HCT116 (cell line): ENCODE measurements around the gene SNRPA1. TPM values are rescaled to one million over a fixed set of nuclear protein-coding genes. Genes with fewer than 3 reads are reported as not detected.

Source experiments
- ATAC-seq: fragments of 200-7000 bp; cut with Tn5 transposase; 2 replicates; pipeline ENCODE4 v1.9.1; 2020; ENCODE audit warnings: mild to moderate bottlenecking, moderate library complexity
- BruUV-seq: library from RNA; stranded (reverse); fragments of 400-500 nt; replicated peaks from 2 replicates; lab custom pipeline; 2021; lab: Mats Ljungman, UMichigan
- CTCF ChIA-PET: fragments of 300-600 bp; sonication (Branson Sonifier 250); formaldehyde crosslinking; loops from one replicate; lab custom pipeline; 2021; ENCODE audit warnings: antibody characterized with exemption; lab: Charles Lee
- POLR2A ChIA-PET: fragments of 300-600, 350-600 bp; sonication (Branson Sonifier 250); formaldehyde crosslinking; loops from one replicate; lab custom pipeline; 2021; ENCODE audit warnings: antibody characterized with exemption; lab: Charles Lee
- RAD21 ChIA-PET, 2 experiments: fragments of 300-600 bp; sonication (Branson Sonifier 250); formaldehyde crosslinking; loops; one replicate each; lab custom pipeline; 2023; ENCODE audit warnings: low total read pairs in 2 of 2; ENCODE audit not compliant: uncharacterized antibody in 2 of 2, unreplicated experiment in 2 of 2, low non-redundant PET in 1 of 2; lab: Charles Lee
- DNase-seq: peaks from one replicate; pipeline ENCODE4 v3.0.0-alpha.2; 2010; ENCODE audit warnings: low read depth, low spot score
- H2AFZ ChIP-seq: fragments of 200-600 bp; shearing (Covaris generic), sonication (generic); 2 replicates; pipeline ENCODE4 v1.6.1; 2017; ENCODE audit warnings: low read depth, mixed run types, mixed read lengths, antibody characterized with exemption, low read length; ENCODE audit not compliant: poor library complexity, severe bottlenecking
- H3K27ac ChIP-seq: 2 replicates; pipeline ENCODE4 v1.5.1; 2012; ENCODE audit warnings: low read depth, low read length
- H3K27me3 ChIP-seq: fragments of 200-600 bp; sonication (generic); 2 replicates; pipeline ENCODE4 v1.6.1; 2016; ENCODE audit warnings: mixed run types, low read length, mixed read lengths; ENCODE audit not compliant: insufficient read depth
- H3K36me3 ChIP-seq, 2 experiments: fragments of 200-500 bp in 1 of 2; fragments of 200-600 bp in 1 of 2; sonication (Bioruptor generic) in 1 of 2; sonication (generic) in 1 of 2; 2 replicates each; pipeline versions ENCODE4 v1.5.1 to v1.6.1; 2014 to 2016; ENCODE audit warnings: low read length in 2 of 2, inconsistent platforms in 1 of 2, mixed read lengths in 1 of 2, mixed run types in 1 of 2; ENCODE audit not compliant: insufficient read depth in 2 of 2, control insufficient read depth in 1 of 2
- H3K4me1 ChIP-seq, 2 experiments: fragments of 200-600 bp in 1 of 2; sonication (generic) in 1 of 2; 2 replicates each; pipeline versions ENCODE4 v1.5.1 to v1.6.1; 2012 to 2017; ENCODE audit warnings: low read length in 2 of 2, inconsistent platforms in 1 of 2, mild to moderate bottlenecking in 1 of 2, mixed read lengths in 1 of 2, mixed run types in 1 of 2, moderate library complexity in 1 of 2; ENCODE audit not compliant: insufficient read depth in 2 of 2, control insufficient read depth in 1 of 2
- H3K4me2 ChIP-seq: fragments of 200-600 bp; sonication (generic); 2 replicates; pipeline ENCODE4 v1.6.1; 2017; ENCODE audit warnings: mixed run types, low read length, mixed read lengths
- H3K4me3 ChIP-seq, 2 experiments: fragments of 200-600 bp in 1 of 2; sonication (generic) in 1 of 2; replicated peaks in 1 of 2; 2 replicates each; pipeline ENCODE4 v1.5.1; 2011 to 2016; ENCODE audit warnings: low read length in 2 of 2, control low read depth in 1 of 2, low read depth in 1 of 2, mild to moderate bottlenecking in 1 of 2, mixed read lengths in 1 of 2, mixed run types in 1 of 2
- H3K79me2 ChIP-seq: fragments of 200-600 bp; sonication (generic); 2 replicates; pipeline ENCODE4 v1.6.1; 2017; ENCODE audit warnings: mild to moderate bottlenecking, mixed run types, low read length, moderate library complexity, mixed read lengths; ENCODE audit not compliant: insufficient read depth
- H3K9ac ChIP-seq: fragments of 200-600 bp; sonication (generic); 2 replicates; pipeline ENCODE4 v1.6.1; 2016; ENCODE audit warnings: low read length, mixed read lengths
- H3K9me2 ChIP-seq: fragments of 200-600 bp; sonication (generic), shearing (Covaris generic); 2 replicates; pipeline ENCODE4 v1.6.1; 2017; ENCODE audit warnings: mixed run types, mild to moderate bottlenecking, moderate library complexity; ENCODE audit not compliant: insufficient read depth
- H3K9me3 ChIP-seq, 2 experiments: fragments of 200-500 bp in 1 of 2; fragments of 200-600 bp in 1 of 2; sonication (Bioruptor generic) in 1 of 2; sonication (generic) in 1 of 2; 2 replicates each; pipeline ENCODE4 v1.6.1; 2014 to 2017; ENCODE audit warnings: low read length in 2 of 2, mixed read lengths in 2 of 2, inconsistent platforms in 1 of 2, low read depth in 1 of 2, mild to moderate bottlenecking in 1 of 2, mixed run types in 1 of 2, moderate library complexity in 1 of 2; ENCODE audit not compliant: control insufficient read depth in 1 of 2, insufficient read depth in 1 of 2
- H4K20me1 ChIP-seq: fragments of 200-600 bp; sonication (generic), shearing (Covaris generic); 2 replicates; pipeline ENCODE4 v1.6.1; 2017; ENCODE audit warnings: mixed run types, mild to moderate bottlenecking, moderate library complexity; ENCODE audit not compliant: insufficient read depth
- POLR2A ChIP-seq: IDR thresholded peaks from 2 replicates; pipeline ENCODE4 v1.7.0; 2011; ENCODE audit warnings: borderline replicate concordance; ENCODE audit not compliant: insufficient read depth, insufficient read length; ENCODE audit errors: extremely low read depth
- RAD21 ChIP-seq: IDR thresholded peaks from 2 replicates; pipeline ENCODE4 v1.6.1; 2012; ENCODE audit warnings: low read depth, mild to moderate bottlenecking
- intact Hi-C: fragments of 100-400 bp; cut with micrococcal nuclease; formaldehyde crosslinking; loops from 2 replicates; pipeline ENCODE4 v1.10.0; 2022
- total RNA-seq: library from RNA; stranded (reverse); gene quantifications from one replicate; pipeline ENCODE4 v1.2.1, GENCODE V29; 2021; ENCODE audit not compliant: unreplicated experiment
- TF ChIP-seq, protein P1 (sequence below): IDR thresholded peaks from 2 replicates; pipeline ENCODE4 v1.6.1; 2012; ENCODE audit warnings: low read depth

SNRPA1 gene
- total RNA-seq, 1 experiment from 2014 or later, result 104 TPM

DNA sequence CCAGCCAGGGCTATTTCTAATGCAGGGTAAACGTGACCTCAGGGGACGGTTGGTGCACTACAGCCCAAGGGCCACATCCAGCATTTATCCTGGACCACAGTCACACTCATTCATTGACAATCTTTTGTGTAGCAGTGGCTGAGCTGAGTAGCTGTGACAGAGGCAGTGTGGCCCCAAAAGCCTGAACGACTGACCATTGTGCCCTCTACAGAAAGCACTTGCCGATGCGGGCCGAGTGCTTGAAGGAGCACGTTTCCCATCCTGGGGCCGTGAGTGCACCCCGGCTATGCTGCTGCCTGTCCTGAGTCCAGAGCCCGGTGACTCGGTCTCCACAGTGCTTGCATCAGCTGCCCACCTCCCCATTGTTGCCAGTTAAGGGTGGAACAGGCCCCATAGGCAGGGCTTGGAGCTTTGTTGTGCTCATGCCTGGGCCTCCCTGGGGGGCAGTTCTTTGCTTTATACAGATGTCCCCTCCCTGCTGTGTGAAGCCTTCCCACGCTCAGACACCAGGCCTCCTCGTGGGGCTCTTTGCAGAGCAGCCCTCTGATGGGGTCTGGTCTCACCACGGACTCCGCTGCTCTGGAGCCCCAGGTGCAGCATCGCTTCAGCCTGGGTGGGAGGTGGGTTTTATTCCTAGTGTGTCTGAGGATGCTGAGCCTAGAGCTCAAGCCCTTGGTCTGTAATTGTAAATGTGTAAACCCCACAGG is 13.0 kb upstream of the SNRPA1 start:
- Histone ChIP-seq H3K79me2 (no peaks in the 10 kb centered on the region), H2AFZ (no peak overlapping the region), H3K27me3 (no peaks in the 10 kb centered on the region), H3K9me3 (no peaks in the 10 kb centered on the region), H3K27ac (no peak overlapping the region), H3K9me2 (no peaks in the 10 kb centered on the region), H3K4me3 (no peak overlapping the region), H4K20me1 (no peaks in the 10 kb centered on the region)
- no peak for TF ChIP-seq RAD21
- TF ChIP-seq POLR2A, result no peak
- TF ChIP-seq, protein P1, sequence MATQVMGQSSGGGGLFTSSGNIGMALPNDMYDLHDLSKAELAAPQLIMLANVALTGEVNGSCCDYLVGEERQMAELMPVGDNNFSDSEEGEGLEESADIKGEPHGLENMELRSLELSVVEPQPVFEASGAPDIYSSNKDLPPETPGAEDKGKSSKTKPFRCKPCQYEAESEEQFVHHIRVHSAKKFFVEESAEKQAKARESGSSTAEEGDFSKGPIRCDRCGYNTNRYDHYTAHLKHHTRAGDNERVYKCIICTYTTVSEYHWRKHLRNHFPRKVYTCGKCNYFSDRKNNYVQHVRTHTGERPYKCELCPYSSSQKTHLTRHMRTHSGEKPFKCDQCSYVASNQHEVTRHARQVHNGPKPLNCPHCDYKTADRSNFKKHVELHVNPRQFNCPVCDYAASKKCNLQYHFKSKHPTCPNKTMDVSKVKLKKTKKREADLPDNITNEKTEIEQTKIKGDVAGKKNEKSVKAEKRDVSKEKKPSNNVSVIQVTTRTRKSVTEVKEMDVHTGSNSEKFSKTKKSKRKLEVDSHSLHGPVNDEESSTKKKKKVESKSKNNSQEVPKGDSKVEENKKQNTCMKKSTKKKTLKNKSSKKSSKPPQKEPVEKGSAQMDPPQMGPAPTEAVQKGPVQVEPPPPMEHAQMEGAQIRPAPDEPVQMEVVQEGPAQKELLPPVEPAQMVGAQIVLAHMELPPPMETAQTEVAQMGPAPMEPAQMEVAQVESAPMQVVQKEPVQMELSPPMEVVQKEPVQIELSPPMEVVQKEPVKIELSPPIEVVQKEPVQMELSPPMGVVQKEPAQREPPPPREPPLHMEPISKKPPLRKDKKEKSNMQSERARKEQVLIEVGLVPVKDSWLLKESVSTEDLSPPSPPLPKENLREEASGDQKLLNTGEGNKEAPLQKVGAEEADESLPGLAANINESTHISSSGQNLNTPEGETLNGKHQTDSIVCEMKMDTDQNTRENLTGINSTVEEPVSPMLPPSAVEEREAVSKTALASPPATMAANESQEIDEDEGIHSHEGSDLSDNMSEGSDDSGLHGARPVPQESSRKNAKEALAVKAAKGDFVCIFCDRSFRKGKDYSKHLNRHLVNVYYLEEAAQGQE, result no peak
- TF ChIP-seq, all 23 proteins: peak for 0
- 0 out of 2 replicates have a peak, but pooled peaks have one; percentile 13 for ATAC-seq
- no peak overlapping the region for H3K4me2 ChIP-seq
- intact Hi-C loops, result no loop called here
- no peak overlapping the region for H3K9ac ChIP-seq
- CTCF ChIA-PET, result no interaction called here
- no peaks in the 10 kb centered on the region for H3K36me3 ChIP-seq
- H3K4me1 ChIP-seq, result no peaks in the 10 kb centered on the region
- RAD21 ChIA-PET, result no interaction called here
- BruUV-seq, result no TSS peak
- POLR2A ChIA-PET, result no interaction called here
- DNase-seq, result no peak
